Fibroblast of villous mesenchyme (primary cell): ENCODE results near the gene SMYD3. TPM values are rescaled to one million over a fixed set of nuclear protein-coding genes. Genes with fewer than 3 reads are reported as not detected.

Source experiments
- DNase-seq: peaks from one replicate; pipeline ENCODE4 v3.0.0-alpha.2; 2010; ENCODE audit warnings: low read depth
- H3K4me3 ChIP-seq: 2 replicates; pipeline ENCODE4 v1.5.1; 2011; ENCODE audit warnings: low read depth, mild to moderate bottlenecking, low read length
- total RNA-seq: library from RNA; depleted of rRNA; stranded (reverse); fragments of >200 nt; gene quantifications from 2 replicates; pipeline ENCODE4 v1.2.3, GENCODE V29; 2012
- TF ChIP-seq, protein P1 (sequence below): IDR thresholded peaks from 2 replicates; pipeline ENCODE4 v1.5.1; 2012; ENCODE audit warnings: low read depth, mild to moderate bottlenecking, low read length; ENCODE audit not compliant: insufficient read depth

SMYD3 gene
- total RNA-seq, 1 donor: 35.4 TPM

DNA sequence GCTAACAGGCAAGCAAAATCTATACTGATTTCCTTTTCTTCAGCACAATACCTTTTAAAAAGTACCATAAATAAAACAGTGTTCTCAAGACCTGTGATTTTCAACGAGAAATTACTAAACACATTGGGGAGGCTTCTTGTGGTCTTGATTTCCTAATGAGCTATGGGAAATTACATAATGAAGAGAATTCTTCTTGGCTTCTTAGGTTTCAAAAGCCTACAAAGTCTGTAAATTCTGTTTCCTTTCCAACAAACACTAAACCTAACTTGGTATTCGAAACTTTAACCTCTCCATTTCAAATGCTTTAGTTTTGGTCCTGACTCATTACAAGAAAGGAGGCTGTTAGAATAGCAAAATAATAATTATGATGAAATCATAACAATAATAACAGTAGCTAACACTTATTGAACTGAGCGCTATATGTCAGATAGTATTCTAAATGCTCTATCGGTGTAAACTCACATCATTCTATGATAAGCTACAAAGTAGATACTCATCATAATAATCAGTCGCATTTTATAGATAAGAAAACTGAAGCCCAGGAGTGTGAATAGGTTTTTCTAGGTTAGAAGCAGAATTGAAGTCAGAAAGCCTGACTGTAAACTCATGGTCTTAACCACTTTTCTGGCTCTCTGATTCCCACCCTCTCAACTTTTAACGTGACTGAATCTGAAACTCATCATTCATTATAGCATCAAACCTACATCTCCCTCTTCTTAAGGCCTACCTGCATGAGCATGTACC, 486.7 kb downstream of the SMYD3 start:
- no peak overlapping the region for H3K4me3 ChIP-seq
- peak; percentile 29 for DNase-seq
- TF ChIP-seq, protein P1, sequence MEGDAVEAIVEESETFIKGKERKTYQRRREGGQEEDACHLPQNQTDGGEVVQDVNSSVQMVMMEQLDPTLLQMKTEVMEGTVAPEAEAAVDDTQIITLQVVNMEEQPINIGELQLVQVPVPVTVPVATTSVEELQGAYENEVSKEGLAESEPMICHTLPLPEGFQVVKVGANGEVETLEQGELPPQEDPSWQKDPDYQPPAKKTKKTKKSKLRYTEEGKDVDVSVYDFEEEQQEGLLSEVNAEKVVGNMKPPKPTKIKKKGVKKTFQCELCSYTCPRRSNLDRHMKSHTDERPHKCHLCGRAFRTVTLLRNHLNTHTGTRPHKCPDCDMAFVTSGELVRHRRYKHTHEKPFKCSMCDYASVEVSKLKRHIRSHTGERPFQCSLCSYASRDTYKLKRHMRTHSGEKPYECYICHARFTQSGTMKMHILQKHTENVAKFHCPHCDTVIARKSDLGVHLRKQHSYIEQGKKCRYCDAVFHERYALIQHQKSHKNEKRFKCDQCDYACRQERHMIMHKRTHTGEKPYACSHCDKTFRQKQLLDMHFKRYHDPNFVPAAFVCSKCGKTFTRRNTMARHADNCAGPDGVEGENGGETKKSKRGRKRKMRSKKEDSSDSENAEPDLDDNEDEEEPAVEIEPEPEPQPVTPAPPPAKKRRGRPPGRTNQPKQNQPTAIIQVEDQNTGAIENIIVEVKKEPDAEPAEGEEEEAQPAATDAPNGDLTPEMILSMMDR: no peak

DNA sequence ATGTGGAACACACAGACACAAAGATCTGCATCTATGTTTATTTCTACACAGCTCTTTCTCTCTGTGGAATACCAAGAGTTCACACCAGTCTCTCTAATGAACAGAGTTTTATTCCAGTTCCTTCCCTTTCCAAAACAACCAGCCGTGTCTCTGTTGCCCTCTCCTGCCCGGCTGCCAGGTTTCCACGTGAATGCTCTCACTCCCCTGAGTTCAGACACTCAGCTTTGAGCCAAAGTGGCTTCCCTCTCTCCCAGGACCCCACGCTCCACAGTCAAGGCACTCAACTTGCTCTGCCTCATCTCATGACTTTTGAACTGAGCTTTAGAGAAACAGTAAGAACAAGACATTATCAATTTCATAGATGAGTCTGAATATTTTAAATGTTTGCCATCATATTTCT, 488.9 kb downstream of the SMYD3 start:
- TF ChIP-seq, protein P1: no peak
- DNase-seq: no peak
- no peak overlapping the region for H3K4me3 ChIP-seq

DNA sequence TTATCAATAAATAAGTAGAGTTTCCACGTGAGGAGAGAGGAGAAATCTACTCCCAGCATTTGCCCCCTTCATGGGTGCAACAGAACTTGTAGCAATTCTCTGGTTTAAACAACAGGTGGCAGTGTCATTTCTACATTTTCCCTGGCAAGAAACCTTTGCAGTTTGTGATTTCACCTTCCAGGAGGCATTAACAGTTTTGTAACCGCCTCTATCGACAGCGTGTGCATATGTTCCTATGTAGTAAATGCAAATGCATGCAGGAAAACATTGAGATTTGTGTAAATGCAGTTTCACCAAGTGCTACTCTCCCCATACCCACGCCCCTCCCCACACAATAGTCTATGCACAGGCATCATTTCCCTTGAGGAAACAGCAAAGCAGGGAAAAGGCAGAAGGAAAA, 494.7 kb downstream of the SMYD3 start:
- peak; percentile 66 for DNase-seq
- TF ChIP-seq, protein P1: peak; percentile 70

DNA sequence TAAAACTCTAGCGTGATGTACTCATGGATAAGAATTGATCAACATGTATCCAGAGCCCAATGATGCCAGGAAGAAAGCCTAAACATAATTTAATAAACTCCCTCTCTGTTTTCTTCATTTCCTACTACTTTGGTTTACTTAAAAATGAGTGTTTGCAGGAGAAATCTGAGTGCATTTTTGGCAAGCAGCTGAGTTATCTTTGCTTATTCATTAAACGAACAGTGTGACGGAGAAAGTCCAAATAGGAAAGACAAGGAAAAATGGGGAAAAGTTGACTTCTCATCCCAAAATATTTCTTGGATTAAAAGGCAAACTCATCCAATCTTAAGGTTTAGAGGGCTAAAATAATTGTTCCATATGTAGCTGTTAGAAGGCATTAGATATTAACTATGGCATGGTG, 496.7 kb downstream of the SMYD3 start:
- DNase-seq: no peak
- H3K4me3 ChIP-seq: no peak overlapping the region
- TF ChIP-seq, protein P1: no peak

More for the DNA sequence above, 494.7 kb downstream of the SMYD3 start:
- no peak overlapping the region for H3K4me3 ChIP-seq

DNA sequence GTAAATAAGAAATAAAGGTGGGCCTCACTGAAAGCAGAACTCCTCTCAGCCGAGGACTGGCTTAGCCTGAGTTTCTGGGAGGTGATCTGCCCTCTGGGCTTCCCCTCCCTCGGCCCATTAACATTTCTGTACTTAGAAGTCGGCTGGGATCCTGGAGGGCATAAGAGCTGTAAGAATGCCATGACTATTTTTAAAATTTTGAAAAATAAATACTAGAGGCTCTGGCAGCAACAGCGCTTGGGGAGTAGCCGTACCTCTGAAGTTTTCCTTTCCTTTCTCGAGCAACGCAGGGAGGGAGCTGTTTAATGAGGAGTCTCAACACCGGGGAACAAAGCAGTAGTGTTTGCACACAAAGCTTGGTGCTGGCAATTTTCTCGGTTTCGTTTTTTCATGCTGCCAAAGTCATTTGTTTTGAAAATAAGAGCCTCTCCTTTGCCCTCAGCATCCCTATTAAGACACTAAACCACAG, 498.7 kb downstream of the SMYD3 start:
- TF ChIP-seq, protein P1: no peak
- DNase-seq: no peak
- H3K4me3 ChIP-seq: no peak overlapping the region

DNA sequence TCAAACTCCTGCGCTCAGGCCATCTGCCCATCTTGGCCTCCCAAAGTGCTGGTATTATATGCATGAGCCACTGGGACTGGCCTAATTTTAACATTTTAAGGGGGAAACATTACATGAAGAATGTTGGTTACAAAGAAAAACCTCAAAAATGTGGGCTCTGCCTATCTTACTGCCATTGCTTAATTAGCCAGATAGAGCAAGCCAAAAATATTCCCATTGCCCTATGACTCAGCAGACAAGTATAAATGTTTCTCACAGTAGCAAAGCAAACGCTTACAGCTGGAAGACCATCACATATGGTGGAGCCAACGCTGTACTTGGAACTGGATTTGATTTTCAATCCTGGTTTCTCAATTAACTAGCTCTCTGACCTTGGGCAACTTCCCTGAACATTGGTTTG, 502.0 kb downstream of the SMYD3 start:
- DNase-seq: peak; percentile 98
- TF ChIP-seq, protein P1: no peak

More for the DNA sequence above, 502.0 kb downstream of the SMYD3 start:
- no peak overlapping the region for H3K4me3 ChIP-seq
